Heart left ventricle (tissue), 13 donors: Measurements from ENCODE around the gene CDC37L1.

Experiments used
- POLR2A ChIP-seq, 2 donors: fragments of 450-650 bp; IDR thresholded peaks; one replicate each; pipeline ENCODE4 v1.6.1; 2017; ENCODE audit warnings: antibody characterized with exemption in 2 of 2, mild to moderate bottlenecking in 2 of 2, moderate library complexity in 2 of 2
- TF ChIP-seq, protein P1 (sequence below), 12 donors: fragments of 200-600 bp; sonication (generic) in 4 of 12; IDR thresholded peaks; one replicate each; pipeline versions ENCODE4 v1.5.0 to v1.8.0; 2018 to 2022; ENCODE audit warnings: antibody characterized with exemption in 12 of 12, mild to moderate bottlenecking in 5 of 12
- donor health status: ischemic (EF 13 %, LVEDD 7.1; RV severe dilation, severe dysfunction).
- donor health status: DM: no; HTN: yes; CAD: no.
- donor health status: DM: no; HTN: no; CAD: no.
- donor health status: ischemic (EF 25% LVEDD 6.9; RV normal size, moderate dysfunction).
- donor health status: ischemic (EF 25% LVEDD 5.7; RV mildly dilated, moderate dysfunction).
- donor health status: ischemic (EF 35%, LVEDD 5.7; RV mildly dilated, moderate dysfunction).
- donor health status: nonischemic (EF 11% LVEDD 7.7; RV severe dilation, severe dysfunction).
- donor health status: DM: yes; HTN: yes; CAD: no.
- donor health status: PGD.
- donor health status: ischemic (EF 29% LVEDD 5.4; RV normal size, mild dysfunction).
- donor health status: nonischemic (EF 23%, LVEDD 6.1; RV moderate dilation, normal function).

DNA sequence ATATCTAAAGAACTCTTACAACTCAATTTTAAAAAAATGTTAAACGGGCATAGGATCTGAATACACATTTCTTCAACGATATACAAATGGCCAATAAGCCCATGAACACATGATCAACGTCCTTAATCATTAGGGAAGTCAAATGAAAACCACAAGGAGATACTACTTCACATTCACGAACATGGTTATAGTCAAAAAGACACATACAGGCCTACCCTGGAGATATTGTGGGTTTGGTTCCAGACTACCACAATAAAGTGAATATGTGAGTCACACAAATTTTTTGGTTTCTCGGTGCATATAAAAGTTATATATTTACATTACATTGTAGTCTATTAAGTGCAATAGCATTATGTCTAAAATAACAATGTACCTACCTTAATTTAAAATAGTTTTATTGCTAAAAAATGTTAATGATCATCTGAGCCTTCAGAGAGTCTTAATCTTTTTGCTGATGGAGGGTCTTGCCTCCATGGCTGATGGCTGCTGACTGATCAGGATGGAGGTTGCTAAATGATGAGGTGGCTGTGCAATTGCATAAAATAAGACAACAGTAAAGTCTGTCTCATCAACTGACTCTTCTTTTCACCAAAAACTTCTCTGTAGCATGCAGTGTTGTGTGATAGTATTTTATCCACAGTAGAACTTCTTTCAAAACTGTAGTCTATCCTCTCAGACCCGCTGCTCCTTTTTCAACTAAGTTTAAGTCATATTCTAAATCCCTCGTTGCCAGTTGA, 46.5 kb downstream of the CDC37L1 start:
- TF ChIP-seq, protein P1, sequence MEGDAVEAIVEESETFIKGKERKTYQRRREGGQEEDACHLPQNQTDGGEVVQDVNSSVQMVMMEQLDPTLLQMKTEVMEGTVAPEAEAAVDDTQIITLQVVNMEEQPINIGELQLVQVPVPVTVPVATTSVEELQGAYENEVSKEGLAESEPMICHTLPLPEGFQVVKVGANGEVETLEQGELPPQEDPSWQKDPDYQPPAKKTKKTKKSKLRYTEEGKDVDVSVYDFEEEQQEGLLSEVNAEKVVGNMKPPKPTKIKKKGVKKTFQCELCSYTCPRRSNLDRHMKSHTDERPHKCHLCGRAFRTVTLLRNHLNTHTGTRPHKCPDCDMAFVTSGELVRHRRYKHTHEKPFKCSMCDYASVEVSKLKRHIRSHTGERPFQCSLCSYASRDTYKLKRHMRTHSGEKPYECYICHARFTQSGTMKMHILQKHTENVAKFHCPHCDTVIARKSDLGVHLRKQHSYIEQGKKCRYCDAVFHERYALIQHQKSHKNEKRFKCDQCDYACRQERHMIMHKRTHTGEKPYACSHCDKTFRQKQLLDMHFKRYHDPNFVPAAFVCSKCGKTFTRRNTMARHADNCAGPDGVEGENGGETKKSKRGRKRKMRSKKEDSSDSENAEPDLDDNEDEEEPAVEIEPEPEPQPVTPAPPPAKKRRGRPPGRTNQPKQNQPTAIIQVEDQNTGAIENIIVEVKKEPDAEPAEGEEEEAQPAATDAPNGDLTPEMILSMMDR (IDR thresholded peaks at IDR 0.05) = no peak
- no peak for TF ChIP-seq POLR2A (IDR thresholded peaks at IDR 0.05)
